GM12878 (cell line): ENCODE measurements around the gene CYB5R3. TPM values are rescaled to one million over a fixed set of nuclear protein-coding genes. Genes with fewer than 3 reads are reported as not detected.

Experiments
- ATAC-seq: fragments of 200-7000 bp; cut with Tn5 transposase; 3 replicates; pipeline ENCODE4 v1.9.1; 2020; ENCODE audit warnings: mild to moderate bottlenecking, moderate library complexity
- BruUV-seq: library from RNA; stranded (reverse); fragments of 400-500 nt; replicated peaks from 2 replicates; lab custom pipeline; 2021; lab: Mats Ljungman, UMichigan
- CTCF ChIA-PET: fragments of 300-600 bp; sonication (Branson Sonifier 250); formaldehyde crosslinking; extraction: SDS; loops from one replicate; lab custom pipeline; 2021; ENCODE audit warnings: inconsistent platforms; lab: Yijun Ruan, JAX
- POLR2A ChIA-PET: fragments of 350-600 bp; formaldehyde crosslinking; extraction: SDS; loops from one replicate; lab custom pipeline; 2021; ENCODE audit warnings: inconsistent platforms; lab: Charles Lee
- RAD21 ChIA-PET: fragments of 300-600 bp; sonication (Branson Sonifier 250); formaldehyde crosslinking; loops from one replicate; lab custom pipeline; 2023; ENCODE audit warnings: antibody characterized with exemption; ENCODE audit not compliant: unreplicated experiment; lab: Charles Lee
- SMC1A ChIA-PET: fragments of 300-600 bp; sonication (Branson Sonifier 250); formaldehyde crosslinking; loops from one replicate; lab custom pipeline; 2023; ENCODE audit not compliant: unreplicated experiment, uncharacterized antibody; lab: Charles Lee
- DNase-seq: peaks from one replicate; pipeline ENCODE4 v3.0.0-alpha.2; 2011; ENCODE audit warnings: low read depth, low spot score
- FAIRE-seq: peaks from 3 replicates; lab custom pipeline; 2011; peaks lifted over from hg19 to GRCh38; lab: Jason Lieb, UNC
- H2AFZ ChIP-seq: 2 replicates; pipeline ENCODE4 v1.6.0; 2011; ENCODE audit warnings: low read depth, low read length, control low read depth; ENCODE audit not compliant: control insufficient read depth
- H3K27ac ChIP-seq: 2 replicates; pipeline ENCODE4 v1.5.1; 2011; ENCODE audit warnings: control low read depth; ENCODE audit not compliant: control insufficient read depth, insufficient read depth
- H3K27me3 ChIP-seq, 2 experiments: replicated peaks in 1 of 2; 2 replicates each; pipeline versions ENCODE4 v1.6.0 to v1.6.1; 2011; ENCODE audit warnings: low read length in 1 of 2; ENCODE audit not compliant: control insufficient read depth in 2 of 2, insufficient read depth in 2 of 2
- H3K36me3 ChIP-seq, 2 experiments: 2 replicates each; pipeline ENCODE4 v1.5.1; 2011; ENCODE audit warnings: low read length in 1 of 2; ENCODE audit not compliant: control insufficient read depth in 2 of 2, insufficient read depth in 2 of 2
- H3K4me1 ChIP-seq: 2 replicates; pipeline ENCODE4 v1.6.1; 2011; ENCODE audit warnings: mild to moderate bottlenecking, low read length, moderate library complexity, mixed read lengths; ENCODE audit not compliant: control insufficient read depth, insufficient read depth
- H3K4me2 ChIP-seq: 2 replicates; pipeline ENCODE4 v1.6.0; 2011; ENCODE audit warnings: control low read depth; ENCODE audit not compliant: control insufficient read depth, insufficient read depth
- H3K4me3 ChIP-seq: fragments of 200-600 bp; sonication (generic); 2 replicates; pipeline ENCODE4 v1.5.1; 2016
- H3K79me2 ChIP-seq: 2 replicates; pipeline ENCODE4 v1.6.0; 2011; ENCODE audit warnings: low read length; ENCODE audit not compliant: control insufficient read depth, insufficient read depth
- H3K9ac ChIP-seq: 2 replicates; pipeline ENCODE4 v1.8.0; 2011; ENCODE audit warnings: low read length, control low read depth, mixed read lengths; ENCODE audit not compliant: control insufficient read depth, insufficient read depth
- H3K9me3 ChIP-seq: replicated peaks from 3 replicates; pipeline ENCODE4 v1.5.1; 2011; ENCODE audit warnings: mild to moderate bottlenecking, low read length; ENCODE audit not compliant: control insufficient read depth, insufficient read depth
- H4K20me1 ChIP-seq: 2 replicates; pipeline ENCODE4 v1.6.0; 2011; ENCODE audit not compliant: control insufficient read depth, insufficient read depth
- ASH2L ChIP-seq: fragments of 300-600, 200-600 bp; sonication (generic); IDR thresholded peaks from 2 replicates; pipeline ENCODE4 v1.6.1; 2017; ENCODE audit warnings: low read depth, mild to moderate bottlenecking, borderline replicate concordance
- BACH1 ChIP-seq: fragments of 450-650 bp; IDR thresholded peaks from 2 replicates; pipeline ENCODE4 v1.6.1; 2017; ENCODE audit warnings: mild to moderate bottlenecking, borderline replicate concordance
- BCL3 ChIP-seq: IDR thresholded peaks from 2 replicates; pipeline ENCODE4 v1.6.1; 2011; ENCODE audit warnings: borderline replicate concordance, low read depth, mild to moderate bottlenecking, moderate library complexity, low read length; ENCODE audit not compliant: insufficient read depth, poor library complexity, severe bottlenecking
- HDAC2 ChIP-seq: fragments of 200-600 bp; sonication (generic); IDR thresholded peaks from 2 replicates; pipeline ENCODE4 v1.6.1; 2017
- IKZF1 ChIP-seq: fragments of 450-650 bp; conservative IDR thresholded peaks from 2 replicates; pipeline ENCODE4 v1.6.1; 2017; ENCODE audit warnings: antibody characterized with exemption, mild to moderate bottlenecking
- IRF4 ChIP-seq: IDR thresholded peaks from 2 replicates; pipeline ENCODE4 v1.6.1; 2011; ENCODE audit warnings: low read depth, low read length
- KDM1A ChIP-seq: fragments of 200-600 bp; sonication (generic); IDR thresholded peaks from 2 replicates; pipeline ENCODE4 v1.6.1; 2016; ENCODE audit warnings: borderline replicate concordance
- KLF5 ChIP-seq: fragments of 450-650 bp; IDR thresholded peaks from 2 replicates; pipeline ENCODE4 v1.6.1; 2014; ENCODE audit warnings: mild to moderate bottlenecking; ENCODE audit not compliant: partially characterized antibody
- PAX8 ChIP-seq: fragments of 450-650 bp; IDR thresholded peaks from 2 replicates; pipeline ENCODE4 v1.6.1; 2017; ENCODE audit warnings: mild to moderate bottlenecking, moderate library complexity
- POLR2A ChIP-seq: IDR thresholded peaks from 2 replicates; pipeline ENCODE4 v1.6.1; 2011; ENCODE audit warnings: low read depth, mild to moderate bottlenecking, low read length
- POLR2AphosphoS5 ChIP-seq: IDR thresholded peaks from 2 replicates; pipeline ENCODE4 v1.6.1; 2011; ENCODE audit warnings: mild to moderate bottlenecking, low read length, inconsistent platforms
- RAD21 ChIP-seq: IDR thresholded peaks from 2 replicates; pipeline ENCODE4 v1.6.1; 2011; ENCODE audit warnings: mild to moderate bottlenecking, low read depth, low read length, moderate library complexity; ENCODE audit not compliant: insufficient read depth
- RELA ChIP-seq: fragments of 450-650 bp; IDR thresholded peaks from 2 replicates; pipeline ENCODE4 v1.8.0; 2014; ENCODE audit warnings: borderline replicate concordance; ENCODE audit not compliant: partially characterized antibody
- SIN3A ChIP-seq: IDR thresholded peaks from 2 replicates; pipeline ENCODE4 v1.6.1; 2012; ENCODE audit warnings: low read depth, low read length, improper control_type of control experiment
- SMAD5 ChIP-seq: IDR thresholded peaks from 2 replicates; pipeline ENCODE4 v1.6.1; 2016; ENCODE audit warnings: antibody characterized with exemption, low read depth
- SMC3 ChIP-seq: IDR thresholded peaks from 2 replicates; pipeline ENCODE4 v1.6.1; 2011; ENCODE audit warnings: low read length, improper control_type of control experiment, borderline replicate concordance
- WGBS: methylation state at CpG from one replicate; pipeline ENCODE4 v1.1.6; 2016; ENCODE audit warnings: low lambda C conversion rate; ENCODE audit not compliant: insufficient replicate concordance, insufficient coverage; ENCODE audit errors: missing lambda C conversion rate; 5-methylcytosine and 5-hydroxymethylcytosine counted together
- in situ Hi-C: fragments of 300-500 bp; cut with MboI; formaldehyde crosslinking; loops from 9 replicates; pipeline ENCODE4 v1.14.3; 2018; ENCODE audit warnings: mixed read lengths
- intact Hi-C: fragments of 100-400 bp; cut with micrococcal nuclease; formaldehyde crosslinking; loops from one replicate; pipeline ENCODE4 v1.14.2; 2022; ENCODE audit not compliant: unreplicated experiment
- polyA plus RNA-seq, 11 experiments: library from polyadenylated mRNA; depleted of rRNA in 4 of 11; unstranded in 6 of 11; stranded (reverse) in 5 of 11; fragments of >200 nt; fragmentation: Nextera tagmentation in 4 of 11; fragmentation: Illumina TruSeq in 1 of 11; extraction: Ambion mirVana in 4 of 11; extraction: Trizol in 1 of 11; gene quantifications; 1 replicate in 1 of 11; 2 replicates in 10 of 11; pipeline versions ENCODE4 v1.2.1 to v1.2.3, GENCODE V29; 2011 to 2016; ENCODE audit warnings: inconsistent platforms in 2 of 11, missing spikeins in 2 of 11, low read depth in 1 of 11
- total RNA-seq, 4 experiments: library from RNA; depleted of rRNA in 3 of 4; stranded (reverse); fragments of >200 nt in 3 of 4; fragmentation: Illumina TruSeq in 1 of 4; extraction: Trizol in 1 of 4; gene quantifications; 2 replicates each; pipeline versions ENCODE4 v1.2.1 to v1.2.3, GENCODE V29; 2013 to 2021
- TF ChIP-seq, protein P1 (sequence below): IDR thresholded peaks from 2 replicates; pipeline ENCODE4 v1.6.1; 2012; ENCODE audit warnings: low read depth, low read length, improper control_type of control experiment
- TF ChIP-seq, protein P2 (sequence below): fragments of 450-650 bp; formaldehyde crosslinking; IDR thresholded peaks from 2 replicates; pipeline ENCODE4 v1.4.0; 2022; ENCODE audit warnings: mild to moderate bottlenecking, moderate library complexity

The CYB5R3 gene
- total and polyA plus RNA-seq, 10 of the 15 experiments (the other 5 are each of a cell fraction or from before 2014, with no cell fraction given) = 2.0 to 119 (median 67.8) TPM

DNA sequence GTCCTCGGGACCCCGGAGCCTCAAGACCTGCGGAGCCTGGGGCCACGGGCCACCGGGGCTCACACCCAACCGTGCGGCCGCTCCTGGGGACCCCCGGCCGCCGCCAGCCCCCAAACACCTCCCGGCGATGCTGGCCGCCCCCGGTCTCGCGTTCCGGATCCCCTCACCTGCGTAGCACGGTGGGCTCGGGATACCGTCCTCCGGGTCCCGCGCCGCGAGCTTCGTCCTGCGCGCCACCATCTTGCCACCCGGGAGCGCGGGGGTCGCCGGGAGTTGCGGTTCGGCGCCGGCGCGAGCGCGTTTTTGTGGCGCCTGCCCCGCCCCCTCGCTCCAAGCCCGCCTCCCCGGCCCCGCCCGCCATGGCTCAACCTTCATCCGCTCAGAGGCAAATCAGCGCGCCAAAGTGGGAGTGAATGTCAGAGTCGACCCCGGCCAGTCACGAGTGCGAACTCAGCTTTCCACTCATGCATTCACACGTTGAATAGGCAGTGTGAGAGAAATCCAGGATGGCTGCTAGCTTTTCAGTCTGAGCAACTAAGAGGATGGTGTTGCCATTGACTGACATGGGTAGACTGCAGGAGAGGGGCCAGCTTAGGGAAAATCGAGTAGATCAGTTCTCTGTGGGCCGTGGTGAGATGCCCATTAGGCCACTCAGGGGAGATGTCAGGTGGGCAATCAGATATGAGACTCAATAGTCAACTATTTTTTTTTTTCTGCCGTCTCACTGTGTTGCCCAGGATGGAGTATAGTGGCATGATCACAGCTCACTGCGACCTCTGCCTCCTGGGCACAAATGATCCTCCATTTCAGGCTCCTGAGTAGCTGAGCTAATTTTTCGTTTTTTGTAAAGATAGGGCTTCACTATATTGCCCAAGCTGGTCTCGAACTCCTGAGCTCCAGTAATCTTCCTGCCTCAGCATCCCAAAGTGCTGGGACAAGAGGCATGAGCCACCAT is 67.2 kb downstream of the CYB5R3 start:
- intact Hi-C loops = no loop called here
- POLR2A ChIA-PET = interaction anchor here (0.5 to 1.9 kb wide), 3 partner anchors 16 to 493 kb away, joined by 4 to 7 read pairs (median 6); partner anchors contain the start of gene POLDIP3
- peak; percentile 76 for TF ChIP-seq BCL3
- TF ChIP-seq RELA = no peak
- TF ChIP-seq IRF4 = no peak
- TF ChIP-seq KLF5 = no peak
- peak; percentile 35; the same call in 1 of the 2 replicates for TF ChIP-seq SIN3A
- TF ChIP-seq RAD21 = no peak
- TF ChIP-seq, protein P1, sequence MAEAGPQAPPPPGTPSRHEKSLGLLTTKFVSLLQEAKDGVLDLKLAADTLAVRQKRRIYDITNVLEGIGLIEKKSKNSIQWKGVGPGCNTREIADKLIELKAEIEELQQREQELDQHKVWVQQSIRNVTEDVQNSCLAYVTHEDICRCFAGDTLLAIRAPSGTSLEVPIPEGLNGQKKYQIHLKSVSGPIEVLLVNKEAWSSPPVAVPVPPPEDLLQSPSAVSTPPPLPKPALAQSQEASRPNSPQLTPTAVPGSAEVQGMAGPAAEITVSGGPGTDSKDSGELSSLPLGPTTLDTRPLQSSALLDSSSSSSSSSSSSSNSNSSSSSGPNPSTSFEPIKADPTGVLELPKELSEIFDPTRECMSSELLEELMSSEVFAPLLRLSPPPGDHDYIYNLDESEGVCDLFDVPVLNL = 0 out of 2 replicates have a peak, but pooled peaks have one; percentile 46
- TF ChIP-seq KDM1A = no peak
- TF ChIP-seq POLR2AphosphoS5 = peak; percentile 67; the same call in 1 of the 2 replicates
- 0 out of 2 replicates have a peak, but pooled peaks have one; percentile 39 for TF ChIP-seq SMAD5
- no peak for TF ChIP-seq IKZF1
- TF ChIP-seq BACH1 = peak; percentile 58; the same call in 1 of the 2 replicates
- peak; percentile 94 for TF ChIP-seq POLR2A
- TF ChIP-seq PAX8 = no peak
- TF ChIP-seq ASH2L = no peak; the same call in 1 of the 2 replicates
- no peak for TF ChIP-seq SMC3
- TF ChIP-seq HDAC2 = no peak
- TF ChIP-seq, protein P2, sequence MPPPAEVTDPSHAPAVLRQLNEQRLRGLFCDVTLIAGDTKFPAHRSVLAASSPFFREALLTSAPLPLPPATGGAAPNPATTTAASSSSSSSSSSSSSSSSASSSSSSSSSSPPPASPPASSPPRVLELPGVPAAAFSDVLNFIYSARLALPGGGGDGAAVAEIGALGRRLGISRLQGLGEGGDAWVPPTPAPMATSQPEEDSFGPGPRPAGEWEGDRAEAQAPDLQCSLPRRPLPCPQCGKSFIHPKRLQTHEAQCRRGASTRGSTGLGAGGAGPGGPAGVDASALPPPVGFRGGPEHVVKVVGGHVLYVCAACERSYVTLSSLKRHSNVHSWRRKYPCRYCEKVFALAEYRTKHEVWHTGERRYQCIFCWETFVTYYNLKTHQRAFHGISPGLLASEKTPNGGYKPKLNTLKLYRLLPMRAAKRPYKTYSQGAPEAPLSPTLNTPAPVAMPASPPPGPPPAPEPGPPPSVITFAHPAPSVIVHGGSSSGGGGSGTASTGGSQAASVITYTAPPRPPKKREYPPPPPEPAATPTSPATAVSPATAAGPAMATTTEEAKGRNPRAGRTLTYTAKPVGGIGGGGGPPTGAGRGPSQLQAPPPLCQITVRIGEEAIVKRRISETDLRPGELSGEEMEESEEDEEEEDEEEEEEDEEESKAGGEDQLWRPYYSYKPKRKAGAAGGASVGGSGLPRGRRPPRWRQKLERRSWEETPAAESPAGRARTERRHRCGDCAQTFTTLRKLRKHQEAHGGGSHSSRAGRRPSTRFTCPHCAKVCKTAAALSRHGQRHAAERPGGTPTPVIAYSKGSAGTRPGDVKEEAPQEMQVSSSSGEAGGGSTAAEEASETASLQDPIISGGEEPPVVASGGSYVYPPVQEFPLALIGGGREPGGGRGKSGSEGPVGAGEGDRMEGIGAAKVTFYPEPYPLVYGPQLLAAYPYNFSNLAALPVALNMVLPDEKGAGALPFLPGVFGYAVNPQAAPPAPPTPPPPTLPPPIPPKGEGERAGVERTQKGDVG = no peak

More for the DNA sequence above, 67.2 kb downstream of the CYB5R3 start:
- Histone ChIP-seq H3K4me1 (no peaks in the 10 kb centered on the region; the same call in 1 of the 2 replicates), H3K36me3 (peaks cover 16 to 31% of the 10 kb centered on the region in 2 experiments; a peak in 3 of 4 replicates), H3K79me2 (peaks cover 16% of the 10 kb centered on the region), H3K9me3 (no peaks in the 10 kb centered on the region), H3K9ac (peak overlapping the region; percentile 69; the same call in 1 of the 2 replicates), H3K4me3 (peak overlapping the region; percentile 77), H2AFZ (peak overlapping the region; percentile 63), H3K27ac (peak overlapping the region; percentile 58), H3K27me3 (no peaks in the 10 kb centered on the region), H3K4me2 (peak overlapping the region; percentile 74), H4K20me1 (no peaks in the 10 kb centered on the region)
- 8% methylated on average over 36 of the region's 64 CpGs for WGBS
- peak; percentile 12 for DNase-seq
- FAIRE-seq = peak; percentile 75
- ChIA-PET RAD21 (interaction anchor here (1.1 kb wide), 1 partner anchor 32 kb away, joined by 3 read pairs; no protein-coding TSS in a partner anchor), CTCF (interaction anchor here (0.6 to 1.0 kb wide), 2 partner anchors 15 to 29 kb away, joined by 3 to 4 read pairs; no protein-coding TSS in a partner anchor), SMC1A (interaction anchor here (1.4 to 1.7 kb wide), 3 partner anchors 14 to 64 kb away, joined by 3 to 4 read pairs (median 3); no protein-coding TSS in a partner anchor)
- BruUV-seq = no TSS peak
- ATAC-seq = peak; percentile 95
- in situ Hi-C loops = no loop called here
